Lung (tissue), 12 donors: ENCODE results near the gene RAC3. TPM values are rescaled to one million over a fixed set of nuclear protein-coding genes. Genes with fewer than 3 reads are reported as not detected.

ENCODE experiments used
- ATAC-seq: fragments of 200-7000 bp; cut with Tn5 transposase; one replicate; pipeline ENCODE4 v1.9.1; 2020; ENCODE audit warnings: moderate number of reproducible peaks; ENCODE audit not compliant: insufficient read depth, low FRiP score
- DNase-seq, 3 donors: peaks; one replicate each; pipeline ENCODE4 v3.0.0-alpha.2; 2013 to 2017
- H3K27ac ChIP-seq, 2 donors: one replicate each; pipeline ENCODE4 v1.5.1; 2013; ENCODE audit warnings: mild to moderate bottlenecking in 2 of 2, moderate library complexity in 2 of 2, control low read depth in 1 of 2, inconsistent platforms in 1 of 2, low read depth in 1 of 2, low read length in 1 of 2
- H3K27me3 ChIP-seq, 3 donors: one replicate each; pipeline ENCODE4 v1.5.1; 2013; ENCODE audit warnings: low read length in 2 of 3; ENCODE audit not compliant: control insufficient read depth in 3 of 3, insufficient read depth in 3 of 3
- H3K36me3 ChIP-seq, 4 donors: one replicate each; pipeline ENCODE4 v1.5.1; 2013; ENCODE audit warnings: low read length in 4 of 4, mild to moderate bottlenecking in 1 of 4, moderate library complexity in 1 of 4; ENCODE audit not compliant: control insufficient read depth in 4 of 4, insufficient read depth in 4 of 4
- H3K4me1 ChIP-seq, 5 donors: one replicate each; pipeline ENCODE4 v1.5.1; 2013; ENCODE audit warnings: low read length in 5 of 5, mild to moderate bottlenecking in 2 of 5, moderate library complexity in 1 of 5; ENCODE audit not compliant: control insufficient read depth in 5 of 5, insufficient read depth in 5 of 5
- H3K4me3 ChIP-seq: one replicate; pipeline ENCODE4 v1.5.1; 2013; ENCODE audit warnings: mild to moderate bottlenecking, control low read depth, moderate library complexity
- H3K9ac ChIP-seq, 2 donors: one replicate each; pipeline ENCODE4 v1.5.1; 2013; ENCODE audit warnings: low read length in 2 of 2, control low read depth in 1 of 2; ENCODE audit not compliant: insufficient read depth in 1 of 2
- H3K9me3 ChIP-seq, 4 donors: one replicate each; pipeline ENCODE4 v1.5.1; 2013; ENCODE audit warnings: low read length in 3 of 4, mild to moderate bottlenecking in 1 of 4, moderate library complexity in 1 of 4; ENCODE audit not compliant: control insufficient read depth in 4 of 4, insufficient read depth in 3 of 4
- WGBS, 2 donors: extraction: QIAGEN DNeasy Blood & Tissue Kit; methylation state at CpG; one replicate each; pipeline ENCODE4 v1.1.7; 2013; 5-methylcytosine and 5-hydroxymethylcytosine counted together
- polyA plus RNA-seq, 2 donors: library from polyadenylated mRNA; stranded (reverse); fragments of 200-250 nt; gene quantifications; one replicate each; pipeline ENCODE4 v1.2.1, GENCODE V29; 2013
- total RNA-seq, 2 donors: library from RNA; depleted of rRNA in 1 of 2; stranded (reverse); fragments of >200 nt in 1 of 2; gene quantifications; one replicate each; pipeline ENCODE4 v1.2.1, GENCODE V29; 2014 to 2021
- TF ChIP-seq, protein P1 (sequence below): IDR thresholded peaks from 2 replicates; pipeline ENCODE4 v1.5.1; 2012; ENCODE audit warnings: mild to moderate bottlenecking; ENCODE audit errors: control extremely low read depth, extremely low read depth
- donor health status: control.
- donor health status: control.
- donor health status: Bipolar disorder and iron deficiency.
- donor health status: healthy.
- donor health status: DM: yes; HTN: yes; CAD: no.

RAC3 gene
- total and polyA plus RNA-seq, 4 donors = 6.0 to 8.3 (median 8.1) TPM

DNA sequence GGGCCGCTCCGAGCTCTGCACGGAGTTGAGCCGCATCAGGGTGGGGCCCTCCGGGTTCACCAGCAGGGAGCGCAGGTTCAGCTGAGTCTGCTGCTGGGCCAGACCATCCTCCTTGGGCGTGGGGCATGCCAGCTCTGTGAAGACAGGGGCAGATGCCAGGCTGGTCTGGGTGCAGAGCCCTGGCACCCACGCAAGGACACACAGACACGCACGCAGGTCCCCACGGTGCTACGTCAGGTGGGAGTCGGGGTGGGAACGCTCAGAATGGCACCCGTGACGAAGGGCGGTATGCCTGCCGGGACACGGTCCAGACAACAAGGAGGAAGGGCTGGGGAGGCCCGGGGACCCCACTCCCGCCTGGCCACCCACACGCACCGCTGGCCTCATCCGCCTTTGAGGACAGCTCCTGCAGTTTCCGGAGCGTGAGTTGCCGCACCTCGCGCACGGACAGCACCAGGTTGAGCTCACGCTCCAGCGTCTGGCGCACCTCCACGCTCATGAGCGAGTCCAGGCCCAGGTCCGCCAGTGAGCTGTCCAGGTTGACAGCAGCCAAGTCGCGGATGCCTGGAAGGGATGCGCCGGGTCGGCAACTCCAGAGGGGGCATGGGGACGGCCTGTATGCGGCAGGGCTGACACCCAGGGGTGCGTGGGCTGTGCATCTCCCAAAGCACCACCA is 49.4 kb downstream of the RAC3 start:
- DNase-seq (no peak), ATAC-seq (no peak)
- no peak overlapping the region for H3K4me3 ChIP-seq
- 96 to 97% methylated on average over 43 to 44 of the region's 44 CpGs for WGBS, 2 donors
- H3K36me3 ChIP-seq = peaks cover 4 to 80% (median 11%) of the 10 kb centered on the region in 4 donors
- H3K9ac ChIP-seq = no peak overlapping the region
- H3K27me3 ChIP-seq = no peaks in the 10 kb centered on the region
- peaks cover 0 to 2% (median 0%) of the 10 kb centered on the region in 4 donors for H3K9me3 ChIP-seq
- no peaks in the 10 kb centered on the region for H3K4me1 ChIP-seq
- no peak overlapping the region for H3K27ac ChIP-seq
- TF ChIP-seq, protein P1, sequence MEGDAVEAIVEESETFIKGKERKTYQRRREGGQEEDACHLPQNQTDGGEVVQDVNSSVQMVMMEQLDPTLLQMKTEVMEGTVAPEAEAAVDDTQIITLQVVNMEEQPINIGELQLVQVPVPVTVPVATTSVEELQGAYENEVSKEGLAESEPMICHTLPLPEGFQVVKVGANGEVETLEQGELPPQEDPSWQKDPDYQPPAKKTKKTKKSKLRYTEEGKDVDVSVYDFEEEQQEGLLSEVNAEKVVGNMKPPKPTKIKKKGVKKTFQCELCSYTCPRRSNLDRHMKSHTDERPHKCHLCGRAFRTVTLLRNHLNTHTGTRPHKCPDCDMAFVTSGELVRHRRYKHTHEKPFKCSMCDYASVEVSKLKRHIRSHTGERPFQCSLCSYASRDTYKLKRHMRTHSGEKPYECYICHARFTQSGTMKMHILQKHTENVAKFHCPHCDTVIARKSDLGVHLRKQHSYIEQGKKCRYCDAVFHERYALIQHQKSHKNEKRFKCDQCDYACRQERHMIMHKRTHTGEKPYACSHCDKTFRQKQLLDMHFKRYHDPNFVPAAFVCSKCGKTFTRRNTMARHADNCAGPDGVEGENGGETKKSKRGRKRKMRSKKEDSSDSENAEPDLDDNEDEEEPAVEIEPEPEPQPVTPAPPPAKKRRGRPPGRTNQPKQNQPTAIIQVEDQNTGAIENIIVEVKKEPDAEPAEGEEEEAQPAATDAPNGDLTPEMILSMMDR = no peak

DNA sequence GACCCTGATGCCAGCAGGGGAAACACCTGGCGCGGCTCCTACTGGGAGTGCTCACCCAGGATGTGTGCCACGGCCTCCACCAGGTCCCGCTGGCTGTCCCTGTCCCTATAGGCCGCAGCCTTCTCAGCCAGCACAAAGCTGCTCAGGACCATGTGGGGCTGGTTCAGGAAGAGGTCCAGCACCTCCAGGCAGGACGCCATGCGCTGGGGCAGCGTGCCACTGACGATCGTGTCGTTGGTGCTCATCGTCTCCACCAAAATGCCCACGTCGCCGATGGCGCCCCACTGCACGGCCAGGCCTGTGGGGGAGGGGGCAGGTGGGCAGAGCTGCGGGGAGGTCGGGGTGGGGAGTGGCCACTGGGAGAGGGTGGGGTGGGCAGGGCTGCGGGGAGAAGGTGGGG is 50.1 kb downstream of the RAC3 start:
- H3K4me3 ChIP-seq = no peak overlapping the region
- DNase-seq = no peak
- H3K27me3 ChIP-seq = no peaks in the 10 kb centered on the region
- WGBS, 2 donors = 94 to 96% methylated on average over 17 to 19 of the region's 20 CpGs
- no peak overlapping the region for H3K9ac ChIP-seq
- TF ChIP-seq, protein P1 = no peak
- ATAC-seq = no peak
- H3K9me3 ChIP-seq = peaks cover 0 to 2% (median 0%) of the 10 kb centered on the region in 4 donors
- no peak overlapping the region for H3K27ac ChIP-seq
- H3K36me3 ChIP-seq = peaks cover 4 to 86% (median 14%) of the 10 kb centered on the region in 4 donors
- H3K4me1 ChIP-seq = no peaks in the 10 kb centered on the region

DNA sequence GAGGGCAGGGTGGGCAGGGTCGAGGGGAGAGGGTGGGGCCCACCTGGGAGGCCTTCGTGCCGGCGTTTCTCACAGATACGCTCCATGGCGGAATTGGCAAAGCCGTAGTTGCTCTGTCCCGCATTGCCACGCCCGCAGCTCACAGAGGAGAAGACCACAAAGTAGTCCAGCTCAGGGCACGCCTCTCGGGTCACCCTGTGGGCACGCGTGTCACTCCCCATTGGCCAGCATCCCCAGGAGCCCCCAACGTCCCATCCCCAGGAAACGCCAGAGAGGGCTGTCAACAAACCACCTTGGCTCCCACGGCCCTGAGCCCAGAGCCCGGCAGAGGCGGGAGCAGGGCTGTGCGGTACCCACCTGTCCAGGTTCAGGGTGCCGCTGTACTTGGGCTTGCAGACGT is 50.5 kb downstream of the RAC3 start:
- no peak overlapping the region for H3K4me3 ChIP-seq
- peaks cover 4 to 90% (median 17%) of the 10 kb centered on the region in 4 donors for H3K36me3 ChIP-seq
- peaks cover 0 to 2% (median 0%) of the 10 kb centered on the region in 4 donors for H3K9me3 ChIP-seq
- no peaks in the 10 kb centered on the region for H3K27me3 ChIP-seq
- DNase-seq = no peak
- H3K9ac ChIP-seq = no peak overlapping the region
- H3K4me1 ChIP-seq = no peaks in the 10 kb centered on the region
- TF ChIP-seq, protein P1 = no peak
- no peak overlapping the region for H3K27ac ChIP-seq
- ATAC-seq = no peak
- 91% methylated on average over 16 to 22 of the region's 22 CpGs for WGBS, 2 donors
